NCI-H128 (cell line): Measurements from ENCODE around the gene TAS2R41.

ENCODE experiments used
- DNase-seq: peaks from one replicate; lab custom pipeline; 2025; ENCODE audit not compliant: unreplicated experiment; lab: John Stamatoyannopoulos, UW

Gene TAS2R41

GRCh38 chr7:143477501-143478150 lies at the start of gene TAS2R41:
TSS of gene TAS2R41 (plus strand) at chr7:143477873. CDS start at chr7:143477873, 0 bp downstream.
- DNase-seq = no peak

- DNase-seq = no peak
Measured at GRCh38 chr7:143429770-143430698, 47.6 kb upstream of the TAS2R41 start.

- no peak for DNase-seq
Measured at GRCh38 chr7:143431109-143431508, 46.6 kb upstream of the TAS2R41 start.

- no peak for DNase-seq
Measured at GRCh38 chr7:143433759-143434158, 43.9 kb upstream of the TAS2R41 start.

- DNase-seq = no peak
Measured at GRCh38 chr7:143434660-143435059, 43.0 kb upstream of the TAS2R41 start.

GRCh38 chr7:143435266-143435665 lies 42.4 kb upstream of the TAS2R41 start:
- no peak for DNase-seq

- no peak for DNase-seq
Measured at GRCh38 chr7:143436325-143436946, 41.2 kb upstream of the TAS2R41 start.

- DNase-seq = no peak
Measured at GRCh38 chr7:143437578-143437977, 40.1 kb upstream of the TAS2R41 start.

- DNase-seq = no peak
Measured at GRCh38 chr7:143439866-143440265, 37.8 kb upstream of the TAS2R41 start.

- no peak for DNase-seq
Measured at GRCh38 chr7:143443153-143443552, 34.5 kb upstream of the TAS2R41 start, which contains the start of gene TAS2R60. TSS of gene TAS2R60 (plus strand) at chr7:143443453. CDS start at chr7:143443453, 0 bp downstream.

- DNase-seq = no peak
Measured at GRCh38 chr7:143444063-143444782, 33.5 kb upstream of the TAS2R41 start.

GRCh38 chr7:143444785-143445184 lies 32.9 kb upstream of the TAS2R41 start:
- DNase-seq = no peak

- DNase-seq = no peak
Measured at GRCh38 chr7:143447466-143447865, 30.2 kb upstream of the TAS2R41 start.

GRCh38 chr7:143448429-143448828 lies 29.2 kb upstream of the TAS2R41 start:
- no peak for DNase-seq

- no peak for DNase-seq
Measured at GRCh38 chr7:143449793-143450192, 27.9 kb upstream of the TAS2R41 start.

- no peak for DNase-seq
Measured at GRCh38 chr7:143451122-143451521, 26.6 kb upstream of the TAS2R41 start.

- DNase-seq = no peak
Measured at GRCh38 chr7:143451746-143452145, 25.9 kb upstream of the TAS2R41 start.

GRCh38 chr7:143452495-143452894 lies 25.2 kb upstream of the TAS2R41 start:
- DNase-seq = no peak

GRCh38 chr7:143454091-143454680 lies 23.5 kb upstream of the TAS2R41 start:
- no peak for DNase-seq

- no peak for DNase-seq
Measured at GRCh38 chr7:143455491-143455890, 22.2 kb upstream of the TAS2R41 start.

- no peak for DNase-seq
Measured at GRCh38 chr7:143455942-143456341, 21.7 kb upstream of the TAS2R41 start.
